GM12878 (cell line): ENCODE measurements around the gene KATNB1. TPM values are rescaled to one million over a fixed set of nuclear protein-coding genes. Genes with fewer than 3 reads are reported as not detected.
A peak's percentile ranks its signal among the peaks of the same experiment; 100 is the strongest.

Experiments
- ATAC-seq: fragments of 200-7000 bp; cut with Tn5 transposase; 3 replicates; pipeline ENCODE4 v1.9.1; 2020; ENCODE audit warnings: mild to moderate bottlenecking, moderate library complexity
- BruUV-seq: library from RNA; stranded (reverse); fragments of 400-500 nt; replicated peaks from 2 replicates; lab custom pipeline; 2021; lab: Mats Ljungman, UMichigan
- CTCF ChIA-PET: fragments of 300-600 bp; sonication (Branson Sonifier 250); formaldehyde crosslinking; extraction: SDS; loops from one replicate; lab custom pipeline; 2021; ENCODE audit warnings: inconsistent platforms; lab: Yijun Ruan, JAX
- POLR2A ChIA-PET: fragments of 350-600 bp; formaldehyde crosslinking; extraction: SDS; loops from one replicate; lab custom pipeline; 2021; ENCODE audit warnings: inconsistent platforms; lab: Charles Lee
- RAD21 ChIA-PET: fragments of 300-600 bp; sonication (Branson Sonifier 250); formaldehyde crosslinking; loops from one replicate; lab custom pipeline; 2023; ENCODE audit warnings: antibody characterized with exemption; ENCODE audit not compliant: unreplicated experiment; lab: Charles Lee
- SMC1A ChIA-PET: fragments of 300-600 bp; sonication (Branson Sonifier 250); formaldehyde crosslinking; loops from one replicate; lab custom pipeline; 2023; ENCODE audit not compliant: unreplicated experiment, uncharacterized antibody; lab: Charles Lee
- DNase-seq: peaks from one replicate; pipeline ENCODE4 v3.0.0-alpha.2; 2011; ENCODE audit warnings: low read depth, low spot score
- FAIRE-seq: peaks from 3 replicates; lab custom pipeline; 2011; peaks lifted over from hg19 to GRCh38; lab: Jason Lieb, UNC
- H2AFZ ChIP-seq: 2 replicates; pipeline ENCODE4 v1.6.0; 2011; ENCODE audit warnings: low read depth, low read length, control low read depth; ENCODE audit not compliant: control insufficient read depth
- H3K27ac ChIP-seq: 2 replicates; pipeline ENCODE4 v1.5.1; 2011; ENCODE audit warnings: control low read depth; ENCODE audit not compliant: control insufficient read depth, insufficient read depth
- H3K27me3 ChIP-seq, 2 experiments: replicated peaks in 1 of 2; 2 replicates each; pipeline versions ENCODE4 v1.6.0 to v1.6.1; 2011; ENCODE audit warnings: low read length in 1 of 2; ENCODE audit not compliant: control insufficient read depth in 2 of 2, insufficient read depth in 2 of 2
- H3K36me3 ChIP-seq, 2 experiments: 2 replicates each; pipeline ENCODE4 v1.5.1; 2011; ENCODE audit warnings: low read length in 1 of 2; ENCODE audit not compliant: control insufficient read depth in 2 of 2, insufficient read depth in 2 of 2
- H3K4me1 ChIP-seq: 2 replicates; pipeline ENCODE4 v1.6.1; 2011; ENCODE audit warnings: mild to moderate bottlenecking, low read length, moderate library complexity, mixed read lengths; ENCODE audit not compliant: control insufficient read depth, insufficient read depth
- H3K4me2 ChIP-seq: 2 replicates; pipeline ENCODE4 v1.6.0; 2011; ENCODE audit warnings: control low read depth; ENCODE audit not compliant: control insufficient read depth, insufficient read depth
- H3K4me3 ChIP-seq: fragments of 200-600 bp; sonication (generic); 2 replicates; pipeline ENCODE4 v1.5.1; 2016
- H3K79me2 ChIP-seq: 2 replicates; pipeline ENCODE4 v1.6.0; 2011; ENCODE audit warnings: low read length; ENCODE audit not compliant: control insufficient read depth, insufficient read depth
- H3K9ac ChIP-seq: 2 replicates; pipeline ENCODE4 v1.8.0; 2011; ENCODE audit warnings: low read length, control low read depth, mixed read lengths; ENCODE audit not compliant: control insufficient read depth, insufficient read depth
- H3K9me3 ChIP-seq: replicated peaks from 3 replicates; pipeline ENCODE4 v1.5.1; 2011; ENCODE audit warnings: mild to moderate bottlenecking, low read length; ENCODE audit not compliant: control insufficient read depth, insufficient read depth
- H4K20me1 ChIP-seq: 2 replicates; pipeline ENCODE4 v1.6.0; 2011; ENCODE audit not compliant: control insufficient read depth, insufficient read depth
- WGBS: methylation state at CpG from one replicate; pipeline ENCODE4 v1.1.6; 2016; ENCODE audit warnings: low lambda C conversion rate; ENCODE audit not compliant: insufficient replicate concordance, insufficient coverage; ENCODE audit errors: missing lambda C conversion rate; 5-methylcytosine and 5-hydroxymethylcytosine counted together
- in situ Hi-C: fragments of 300-500 bp; cut with MboI; formaldehyde crosslinking; loops from 9 replicates; pipeline ENCODE4 v1.14.3; 2018; ENCODE audit warnings: mixed read lengths
- intact Hi-C: fragments of 100-400 bp; cut with micrococcal nuclease; formaldehyde crosslinking; loops from one replicate; pipeline ENCODE4 v1.14.2; 2022; ENCODE audit not compliant: unreplicated experiment
- polyA plus RNA-seq, 11 experiments: library from polyadenylated mRNA; depleted of rRNA in 4 of 11; unstranded in 6 of 11; stranded (reverse) in 5 of 11; fragments of >200 nt; fragmentation: Nextera tagmentation in 4 of 11; fragmentation: Illumina TruSeq in 1 of 11; extraction: Ambion mirVana in 4 of 11; extraction: Trizol in 1 of 11; gene quantifications; 1 replicate in 1 of 11; 2 replicates in 10 of 11; pipeline versions ENCODE4 v1.2.1 to v1.2.3, GENCODE V29; 2011 to 2016; ENCODE audit warnings: inconsistent platforms in 2 of 11, missing spikeins in 2 of 11, low read depth in 1 of 11
- total RNA-seq, 4 experiments: library from RNA; depleted of rRNA in 3 of 4; stranded (reverse); fragments of >200 nt in 3 of 4; fragmentation: Illumina TruSeq in 1 of 4; extraction: Trizol in 1 of 4; gene quantifications; 2 replicates each; pipeline versions ENCODE4 v1.2.1 to v1.2.3, GENCODE V29; 2013 to 2021
- TF ChIP-seq, protein P1 (sequence below): IDR thresholded peaks from 2 replicates; pipeline ENCODE4 v1.6.1; 2011; ENCODE audit warnings: borderline replicate concordance, low read depth, mild to moderate bottlenecking, moderate library complexity, mixed read lengths, low read length; ENCODE audit not compliant: insufficient read depth; ENCODE audit errors: extremely low read length
- TF ChIP-seq, protein P2 (sequence below): fragments of 450-650 bp; IDR thresholded peaks from 2 replicates; pipeline ENCODE4 v1.6.1; 2017; ENCODE audit warnings: low read depth, mild to moderate bottlenecking, moderate library complexity

KATNB1 gene
- total and polyA plus RNA-seq, 10 of the 15 experiments (the other 5 are each of a cell fraction or from before 2014, with no cell fraction given) = 0.71 to 46.5 (median 19.5) TPM

DNA sequence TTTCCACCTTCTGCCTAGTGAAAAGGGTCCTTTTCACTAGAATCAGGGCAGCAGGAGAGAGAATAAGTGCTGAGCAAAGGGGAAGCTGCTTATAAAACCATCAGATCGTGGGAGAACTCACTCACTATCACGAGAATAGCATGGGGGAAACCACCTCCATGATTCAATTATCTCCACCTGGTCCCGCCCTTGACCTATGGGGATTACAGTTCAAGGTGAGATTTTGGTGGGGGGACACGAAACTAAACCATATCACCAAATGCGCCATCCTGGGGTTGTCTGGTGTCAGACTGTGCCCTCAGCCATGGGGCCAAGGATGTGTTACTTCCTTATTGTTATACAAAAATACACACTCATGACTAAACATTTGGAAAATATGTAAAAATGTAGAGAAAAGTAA, 10.4 kb upstream of the KATNB1 start (continued):
- TF ChIP-seq, protein P1, sequence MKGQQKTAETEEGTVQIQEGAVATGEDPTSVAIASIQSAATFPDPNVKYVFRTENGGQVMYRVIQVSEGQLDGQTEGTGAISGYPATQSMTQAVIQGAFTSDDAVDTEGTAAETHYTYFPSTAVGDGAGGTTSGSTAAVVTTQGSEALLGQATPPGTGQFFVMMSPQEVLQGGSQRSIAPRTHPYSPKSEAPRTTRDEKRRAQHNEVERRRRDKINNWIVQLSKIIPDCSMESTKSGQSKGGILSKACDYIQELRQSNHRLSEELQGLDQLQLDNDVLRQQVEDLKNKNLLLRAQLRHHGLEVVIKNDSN = no peak

DNA sequence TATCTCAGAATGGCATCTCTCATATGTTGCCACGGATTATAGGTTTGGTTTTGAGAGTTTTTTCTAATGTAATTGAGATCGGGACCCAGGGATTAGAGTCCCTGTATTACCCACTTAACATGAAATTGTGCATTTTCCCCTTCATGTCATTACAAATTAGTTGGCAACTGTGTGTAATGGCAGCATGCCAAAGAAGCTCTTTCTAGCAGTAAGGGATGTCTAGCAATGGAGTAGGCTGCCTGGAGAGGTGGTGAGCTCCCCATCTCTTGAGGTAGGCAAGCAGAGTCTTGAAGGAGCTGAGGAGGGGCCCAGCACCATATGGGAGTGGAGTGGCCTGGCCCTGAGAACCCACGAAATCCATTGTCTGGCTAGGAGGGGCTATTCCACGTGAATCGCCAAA, 10.0 kb upstream of the KATNB1 start:
- H3K9me3 ChIP-seq = no peaks in the 10 kb centered on the region
- H3K9ac ChIP-seq = no peak overlapping the region
- FAIRE-seq = no peak
- no peaks in the 10 kb centered on the region for H3K4me1 ChIP-seq
- no peaks in the 10 kb centered on the region for H3K36me3 ChIP-seq
- SMC1A ChIA-PET = interaction anchor here (2.6 kb wide), 1 partner anchor 10 kb away, joined by 12 read pairs; the partner anchor contains the start of gene KATNB1
- WGBS = 43% methylated on average over 5 of the region's 5 CpGs
- DNase-seq = no peak
- H3K4me2 ChIP-seq = no peak overlapping the region
- no peaks in the 10 kb centered on the region for H3K79me2 ChIP-seq
- RAD21 ChIA-PET = interaction anchor here (1.1 to 1.5 kb wide), 2 partner anchors 10 to 25 kb away, joined by 4 to 5 read pairs; partner anchors contain the start of gene KATNB1
- in situ Hi-C loops = no loop called here
- CTCF ChIA-PET = interaction anchor here (1.3 to 1.4 kb wide), 2 partner anchors 76 to 149 kb away, joined by 3 to 4 read pairs; no protein-coding TSS in a partner anchor
- H2AFZ ChIP-seq = no peak overlapping the region
- POLR2A ChIA-PET = no interaction called here
- H3K4me3 ChIP-seq = no peak overlapping the region
- H3K27me3 ChIP-seq = no peaks in the 10 kb centered on the region
- TF ChIP-seq, protein P2, sequence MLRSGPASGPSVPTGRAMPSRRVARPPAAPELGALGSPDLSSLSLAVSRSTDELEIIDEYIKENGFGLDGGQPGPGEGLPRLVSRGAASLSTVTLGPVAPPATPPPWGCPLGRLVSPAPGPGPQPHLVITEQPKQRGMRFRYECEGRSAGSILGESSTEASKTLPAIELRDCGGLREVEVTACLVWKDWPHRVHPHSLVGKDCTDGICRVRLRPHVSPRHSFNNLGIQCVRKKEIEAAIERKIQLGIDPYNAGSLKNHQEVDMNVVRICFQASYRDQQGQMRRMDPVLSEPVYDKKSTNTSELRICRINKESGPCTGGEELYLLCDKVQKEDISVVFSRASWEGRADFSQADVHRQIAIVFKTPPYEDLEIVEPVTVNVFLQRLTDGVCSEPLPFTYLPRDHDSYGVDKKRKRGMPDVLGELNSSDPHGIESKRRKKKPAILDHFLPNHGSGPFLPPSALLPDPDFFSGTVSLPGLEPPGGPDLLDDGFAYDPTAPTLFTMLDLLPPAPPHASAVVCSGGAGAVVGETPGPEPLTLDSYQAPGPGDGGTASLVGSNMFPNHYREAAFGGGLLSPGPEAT = no peak
- intact Hi-C loops = no loop called here
- BruUV-seq = no TSS peak
- H4K20me1 ChIP-seq = no peaks in the 10 kb centered on the region
- H3K27ac ChIP-seq = no peak overlapping the region
- peak; percentile 10; the same call in 1 of the 3 replicates for ATAC-seq
